Measurements from ENCODE around the gene SGMS2. TPM values are rescaled to one million over a fixed set of nuclear protein-coding genes. Genes with fewer than 3 reads are reported as not detected.

SGMS2 gene
- total RNA-seq (1.0 TPM), polyA plus RNA-seq (1.2 TPM)
- long read RNA-seq, donor 1 = 0 reads
- long read RNA-seq, donor 2 = 0 reads
- long read RNA-seq, donor 3, partial matches to known transcripts = 26 of 42 reads
- long read RNA-seq, donor 3, other reads (novel, unspliced or antisense) = 16 of 42 reads
- long read RNA-seq, donor 4, partial matches to known transcripts = 0 of 1 reads
- long read RNA-seq, donor 4, other reads (novel, unspliced or antisense) = 0 of 1 reads
- long read RNA-seq, donor 5 = 0 reads
- long read RNA-seq, donor 6, partial matches to known transcripts = 6 of 6 reads
- long read RNA-seq, donor 6, other reads (novel, unspliced or antisense) = 0 of 6 reads
- long read RNA-seq, donor 7, partial matches to known transcripts = 18 of 18 reads
- long read RNA-seq, donor 7, other reads (novel, unspliced or antisense) = 0 of 18 reads
- long read RNA-seq, donor 8 = 0 reads
- long read RNA-seq, donor 9, partial matches to known transcripts = 10 of 10 reads
- long read RNA-seq, donor 9, other reads (novel, unspliced or antisense) = 0 of 10 reads
- long read RNA-seq, donor 10, partial matches to known transcripts = 9 of 9 reads
- long read RNA-seq, donor 10, other reads (novel, unspliced or antisense) = 0 of 9 reads

DNA sequence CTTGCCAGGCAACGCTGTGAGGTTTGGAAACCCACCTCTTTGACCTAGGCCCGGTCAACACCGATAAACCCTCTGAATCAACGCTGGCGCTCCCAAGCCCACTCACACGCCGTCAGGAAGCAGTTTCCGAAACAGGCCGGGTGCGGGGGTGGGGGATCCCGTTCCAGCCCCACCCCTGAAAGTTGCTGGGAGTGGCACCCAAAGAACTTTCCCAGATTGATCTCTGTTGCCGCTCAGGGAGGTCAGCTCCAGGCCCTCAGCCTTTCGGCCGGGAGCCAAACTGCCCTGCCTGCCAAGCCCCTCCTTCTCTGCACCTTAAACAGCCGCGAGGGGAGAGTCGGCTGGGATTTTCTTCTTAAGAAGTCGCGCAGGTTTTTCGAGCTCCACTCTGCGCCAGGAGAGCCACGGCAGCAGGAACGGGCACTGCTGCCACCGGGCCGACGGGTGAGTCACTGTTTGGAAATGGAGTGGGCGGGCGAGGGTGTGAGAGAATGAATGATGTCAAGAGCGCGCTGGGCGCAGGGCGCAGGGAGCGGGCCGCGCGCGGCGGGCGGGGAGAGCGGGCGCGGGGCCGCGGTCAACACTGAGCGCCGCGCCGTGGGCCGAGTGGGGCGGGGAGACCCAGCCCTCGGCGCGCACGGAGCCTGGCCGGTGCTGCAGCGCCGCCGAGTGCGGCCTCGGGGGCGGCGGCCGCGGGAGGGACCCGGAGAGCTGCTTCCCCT is at the start of gene SGMS2:
SGMS2 (plus strand) TSS at position 583 of the 722 bp plus-strand sequence. CDS start 70,622 bp downstream, outside the sequence.
- WGBS = 4% methylated on average over 65 of the region's 65 CpGs
- Histone ChIP-seq H3K9me3 (ENCODE audit: control insufficient read depth in 2 of 2, insufficient read depth in 1 of 2, low read length in 1 of 2) (no peaks in the 10 kb centered on the region), H3K27ac (ENCODE audit: low read depth in 1 of 2, low read length in 1 of 2) (peak within 1 kb of the TSS in 1 of 2 donors; percentile 25), H3K4me3 (ENCODE audit: low read length in 2 of 2) (peak within 1 kb of the TSS; percentile 29 to 56), H3K36me3 (ENCODE audit: control insufficient read depth in 2 of 2, insufficient read depth in 2 of 2, low read length in 1 of 2) (no peaks in the 10 kb centered on the region), H3K4me1 (ENCODE audit: control insufficient read depth in 2 of 2, insufficient read depth in 2 of 2, low read length in 2 of 2) (peaks cover 6 to 12% of the 10 kb centered on the region in 2 donors), H3K27me3 (ENCODE audit: control insufficient read depth in 2 of 2, insufficient read depth in 1 of 2, low read length in 1 of 2) (peaks cover 29 to 78% of the 10 kb centered on the region in 2 donors)
- DNase-seq (ENCODE audit: low read depth in 6 of 9, low spot score in 9 of 9) = peak in 2 of 9 donors; percentile 12 to 22

- Histone ChIP-seq H3K9me3 (ENCODE audit: control insufficient read depth in 2 of 2, insufficient read depth in 1 of 2, low read length in 1 of 2) (peaks cover 0 to 8% of the 10 kb centered on the region in 2 donors), H3K4me1 (ENCODE audit: control insufficient read depth in 2 of 2, insufficient read depth in 2 of 2, low read length in 2 of 2) (no peaks in the 10 kb centered on the region), H3K36me3 (ENCODE audit: control insufficient read depth in 2 of 2, insufficient read depth in 2 of 2, low read length in 1 of 2) (no peaks in the 10 kb centered on the region), H3K27ac (ENCODE audit: low read depth in 1 of 2, low read length in 1 of 2) (no peak overlapping the region), H3K27me3 (ENCODE audit: control insufficient read depth in 2 of 2, insufficient read depth in 1 of 2, low read length in 1 of 2) (no peaks in the 10 kb centered on the region), H3K4me3 (ENCODE audit: low read length in 2 of 2) (no peak overlapping the region)
- no peak for DNase-seq (ENCODE audit: low read depth in 6 of 9, low spot score in 9 of 9)
These were observed 46.8 kb upstream of the SGMS2 start for GRCh38 chr4:107777890-107778289.

- Histone ChIP-seq H3K36me3 (ENCODE audit: control insufficient read depth in 2 of 2, insufficient read depth in 2 of 2, low read length in 1 of 2) (no peaks in the 10 kb centered on the region), H3K4me3 (ENCODE audit: low read length in 2 of 2) (no peak overlapping the region), H3K27ac (ENCODE audit: low read depth in 1 of 2, low read length in 1 of 2) (no peak overlapping the region), H3K4me1 (ENCODE audit: control insufficient read depth in 2 of 2, insufficient read depth in 2 of 2, low read length in 2 of 2) (no peaks in the 10 kb centered on the region), H3K9me3 (ENCODE audit: control insufficient read depth in 2 of 2, insufficient read depth in 1 of 2, low read length in 1 of 2) (peaks cover 0 to 8% of the 10 kb centered on the region in 2 donors), H3K27me3 (ENCODE audit: control insufficient read depth in 2 of 2, insufficient read depth in 1 of 2, low read length in 1 of 2) (no peaks in the 10 kb centered on the region)
- WGBS = 93% methylated on average over 2 of the region's 2 CpGs
- no peak for DNase-seq (ENCODE audit: low read depth in 6 of 9, low spot score in 9 of 9)
These were observed 45.8 kb upstream of the SGMS2 start for GRCh38 chr4:107778784-107779530.

DNA sequence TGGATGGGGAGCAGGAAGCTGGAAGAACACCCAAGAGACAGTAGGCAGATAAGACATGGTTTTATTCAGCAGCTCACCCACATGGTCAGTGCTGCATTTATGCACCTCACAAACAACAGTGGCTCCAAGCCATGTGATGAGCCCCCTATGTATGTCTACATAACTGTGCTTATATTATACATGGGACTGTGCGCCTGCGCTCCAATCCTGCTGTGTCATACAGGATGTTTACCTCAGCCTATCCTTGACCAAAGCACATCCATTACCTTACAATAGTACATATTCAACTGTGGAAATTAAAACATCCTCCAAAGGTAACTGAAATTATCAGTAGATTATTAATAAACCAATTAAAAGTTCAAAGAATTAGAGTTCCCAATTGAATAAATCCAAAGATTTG is 44.1 kb upstream of the SGMS2 start:
- no peaks in the 10 kb centered on the region for H3K4me1 ChIP-seq (ENCODE audit: control insufficient read depth in 2 of 2, insufficient read depth in 2 of 2, low read length in 2 of 2)
- H3K27ac ChIP-seq (ENCODE audit: low read depth in 1 of 2, low read length in 1 of 2) = no peak overlapping the region
- no peak overlapping the region for H3K4me3 ChIP-seq (ENCODE audit: low read length in 2 of 2)
- 100% methylated on average over 2 of the region's 2 CpGs for WGBS
- peak in 7 of 9 donors; percentile 4 to 49 (median 13) for DNase-seq (ENCODE audit: low read depth in 6 of 9, low spot score in 9 of 9)
- H3K27me3 ChIP-seq (ENCODE audit: control insufficient read depth in 2 of 2, insufficient read depth in 1 of 2, low read length in 1 of 2) = no peaks in the 10 kb centered on the region
- no peaks in the 10 kb centered on the region for H3K36me3 ChIP-seq (ENCODE audit: control insufficient read depth in 2 of 2, insufficient read depth in 2 of 2, low read length in 1 of 2)
- peaks cover 0 to 8% of the 10 kb centered on the region in 2 donors for H3K9me3 ChIP-seq (ENCODE audit: control insufficient read depth in 2 of 2, insufficient read depth in 1 of 2, low read length in 1 of 2)

- DNase-seq (ENCODE audit: low read depth in 6 of 9, low spot score in 9 of 9) = no peak
- Histone ChIP-seq H3K27me3 (ENCODE audit: control insufficient read depth in 2 of 2, insufficient read depth in 1 of 2, low read length in 1 of 2) (no peaks in the 10 kb centered on the region), H3K9me3 (ENCODE audit: control insufficient read depth in 2 of 2, insufficient read depth in 1 of 2, low read length in 1 of 2) (peaks cover 3 to 15% of the 10 kb centered on the region in 2 donors), H3K4me1 (ENCODE audit: control insufficient read depth in 2 of 2, insufficient read depth in 2 of 2, low read length in 2 of 2) (no peaks in the 10 kb centered on the region), H3K27ac (ENCODE audit: low read depth in 1 of 2, low read length in 1 of 2) (no peak overlapping the region), H3K36me3 (ENCODE audit: control insufficient read depth in 2 of 2, insufficient read depth in 2 of 2, low read length in 1 of 2) (no peaks in the 10 kb centered on the region), H3K4me3 (ENCODE audit: low read length in 2 of 2) (no peak overlapping the region)
- WGBS = 76% methylated on average over 3 of the region's 3 CpGs
These were observed 32.8 kb upstream of the SGMS2 start for GRCh38 chr4:107791902-107792301.

DNA sequence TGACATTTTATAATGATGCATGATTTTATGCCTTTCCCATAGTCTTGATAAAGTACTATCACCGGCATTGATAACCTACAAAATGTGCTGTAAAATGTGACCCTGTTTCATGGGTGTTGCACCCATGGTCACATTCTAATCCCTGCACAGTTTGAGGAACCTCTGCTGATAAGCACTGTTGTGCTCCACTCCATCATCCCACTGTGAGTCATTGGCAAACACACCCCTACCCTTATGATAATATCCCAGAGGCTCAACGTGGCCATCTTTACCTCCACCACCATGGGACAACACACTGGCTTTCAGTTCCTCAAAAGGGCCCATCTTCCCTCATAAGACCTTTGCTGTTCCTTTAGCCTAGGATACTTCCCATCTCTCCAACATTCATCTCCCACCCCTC is 32.0 kb upstream of the SGMS2 start:
- Histone ChIP-seq H3K36me3 (ENCODE audit: control insufficient read depth in 2 of 2, insufficient read depth in 2 of 2, low read length in 1 of 2) (no peaks in the 10 kb centered on the region), H3K27me3 (ENCODE audit: control insufficient read depth in 2 of 2, insufficient read depth in 1 of 2, low read length in 1 of 2) (no peaks in the 10 kb centered on the region), H3K4me1 (ENCODE audit: control insufficient read depth in 2 of 2, insufficient read depth in 2 of 2, low read length in 2 of 2) (no peaks in the 10 kb centered on the region), H3K9me3 (ENCODE audit: control insufficient read depth in 2 of 2, insufficient read depth in 1 of 2, low read length in 1 of 2) (peaks cover 3 to 13% of the 10 kb centered on the region in 2 donors), H3K4me3 (ENCODE audit: low read length in 2 of 2) (no peak overlapping the region), H3K27ac (ENCODE audit: low read depth in 1 of 2, low read length in 1 of 2) (no peak overlapping the region)
- DNase-seq (ENCODE audit: low read depth in 6 of 9, low spot score in 9 of 9) = no peak
- 94% methylated on average over 2 of the region's 2 CpGs for WGBS

DNA sequence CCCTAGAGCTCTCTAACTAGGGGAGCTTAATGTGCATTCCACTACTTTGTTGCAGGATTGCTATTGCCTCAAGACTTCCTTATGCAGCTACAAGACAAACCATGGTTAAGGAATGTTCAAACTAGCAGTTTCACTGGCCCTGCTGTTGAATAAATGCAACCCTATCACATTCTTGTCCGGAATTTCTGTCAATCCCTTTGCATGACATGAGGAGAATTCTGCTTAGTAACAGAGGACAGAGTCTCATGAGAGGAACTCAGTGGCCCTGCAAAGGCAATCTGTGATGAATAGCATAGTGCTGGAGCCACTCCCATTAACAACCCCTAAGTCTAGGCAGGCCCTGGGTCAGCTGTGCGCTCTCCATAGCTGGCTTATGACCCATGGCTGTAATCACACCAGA is 30.7 kb upstream of the SGMS2 start:
- DNase-seq (ENCODE audit: low read depth in 6 of 9, low spot score in 9 of 9) = no peak
- no peaks in the 10 kb centered on the region for H3K36me3 ChIP-seq (ENCODE audit: control insufficient read depth in 2 of 2, insufficient read depth in 2 of 2, low read length in 1 of 2)
- H3K27me3 ChIP-seq (ENCODE audit: control insufficient read depth in 2 of 2, insufficient read depth in 1 of 2, low read length in 1 of 2) = no peaks in the 10 kb centered on the region
- H3K4me1 ChIP-seq (ENCODE audit: control insufficient read depth in 2 of 2, insufficient read depth in 2 of 2, low read length in 2 of 2) = no peaks in the 10 kb centered on the region
- WGBS = 97% methylated on average over 2 of the region's 2 CpGs
- peaks cover 0 to under 1% of the 10 kb centered on the region in 2 donors for H3K9me3 ChIP-seq (ENCODE audit: control insufficient read depth in 2 of 2, insufficient read depth in 1 of 2, low read length in 1 of 2)
- no peak overlapping the region for H3K4me3 ChIP-seq (ENCODE audit: low read length in 2 of 2)
- no peak overlapping the region for H3K27ac ChIP-seq (ENCODE audit: low read depth in 1 of 2, low read length in 1 of 2)

GRCh38 chr4:107799669-107800450 is 24.9 kb upstream of the SGMS2 start:
- 47% methylated on average over 10 of the region's 10 CpGs for whole genome bisulfite sequencing
- DNase-seq (ENCODE audit: low read depth in 6 of 9, low spot score in 9 of 9) = no peak
- H3K4me3 ChIP-seq (ENCODE audit: low read length in 2 of 2) = no peak overlapping the region

More at GRCh38 chr4:107799669-107800450, 24.9 kb upstream of the SGMS2 start:
- H3K36me3 ChIP-seq (ENCODE audit: control insufficient read depth in 2 of 2, insufficient read depth in 2 of 2, low read length in 1 of 2) = no peaks in the 10 kb centered on the region
- no peaks in the 10 kb centered on the region for H3K4me1 ChIP-seq (ENCODE audit: control insufficient read depth in 2 of 2, insufficient read depth in 2 of 2, low read length in 2 of 2)
- H3K9me3 ChIP-seq (ENCODE audit: control insufficient read depth in 2 of 2, insufficient read depth in 1 of 2, low read length in 1 of 2) = no peaks in the 10 kb centered on the region
- no peak overlapping the region for H3K27ac ChIP-seq (ENCODE audit: low read depth in 1 of 2, low read length in 1 of 2)
- peaks cover 0 to 3% of the 10 kb centered on the region in 2 donors for H3K27me3 ChIP-seq (ENCODE audit: control insufficient read depth in 2 of 2, insufficient read depth in 1 of 2, low read length in 1 of 2)
